HG03159 (cell line): ENCODE data around the gene CD300LB.
"Not testable (repeated sequence)": the region's sequence is repeated elsewhere in the genome, so short reads cannot be mapped to it uniquely, and the experiment has no call there.

Experiments used
- ATAC-seq: cut with Tn5 transposase; IDR thresholded peaks from one replicate; pipeline ENCODE4 v1.9.1; 2021; ENCODE audit warnings: mild to moderate bottlenecking, moderate library complexity; ENCODE audit not compliant: unreplicated experiment

CD300LB gene

GRCh38 chr17:74502861-74503260, 28.4 kb downstream of the CD300LB start:
- ATAC-seq = no peak

DNA sequence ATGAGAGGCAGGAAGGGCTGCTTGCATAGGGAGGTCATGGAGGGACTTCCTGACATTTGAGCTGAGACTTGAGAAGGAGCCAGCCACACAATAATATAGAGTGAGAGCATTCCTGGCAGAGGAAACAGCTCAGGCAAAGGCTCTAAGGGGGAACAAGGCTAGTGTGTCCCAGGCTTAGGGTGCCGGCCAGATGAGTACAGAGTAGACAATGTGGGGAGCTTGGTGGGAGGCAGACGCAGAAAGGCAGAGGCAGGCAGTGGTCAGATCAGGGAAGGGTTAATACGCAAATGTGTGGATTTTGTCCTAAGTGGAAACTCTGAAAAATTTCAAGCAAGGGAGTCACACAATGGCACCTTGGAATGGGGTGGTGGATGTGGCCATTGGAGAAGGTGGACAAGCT, 31.3 kb downstream of the CD300LB start:
- no peak for ATAC-seq

- ATAC-seq = no peak
These were observed 33.8 kb downstream of the CD300LB start for GRCh38 chr17:74497471-74497870.

- ATAC-seq = no peak
These were observed 37.9 kb downstream of the CD300LB start for GRCh38 chr17:74493331-74493833.

DNA sequence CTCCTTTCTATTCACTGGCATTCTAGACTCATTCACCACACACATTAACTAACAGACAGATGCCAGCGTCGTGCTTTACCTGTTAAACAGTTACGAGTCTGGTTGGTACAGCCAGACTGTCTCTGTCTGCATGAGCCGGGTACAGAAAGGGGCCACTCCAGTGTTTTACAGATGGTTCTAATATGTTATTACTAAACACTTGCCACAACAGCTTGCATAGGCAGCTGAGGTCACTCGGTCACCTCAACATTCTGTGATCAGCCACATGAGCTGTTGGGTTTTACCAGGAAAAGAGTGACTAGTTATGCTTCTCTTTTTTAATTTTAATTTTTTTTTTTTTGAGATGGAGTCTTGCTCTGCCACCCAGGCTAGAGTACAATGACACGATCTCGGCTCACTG, 39.6 kb downstream of the CD300LB start:
- ATAC-seq = no peak

DNA sequence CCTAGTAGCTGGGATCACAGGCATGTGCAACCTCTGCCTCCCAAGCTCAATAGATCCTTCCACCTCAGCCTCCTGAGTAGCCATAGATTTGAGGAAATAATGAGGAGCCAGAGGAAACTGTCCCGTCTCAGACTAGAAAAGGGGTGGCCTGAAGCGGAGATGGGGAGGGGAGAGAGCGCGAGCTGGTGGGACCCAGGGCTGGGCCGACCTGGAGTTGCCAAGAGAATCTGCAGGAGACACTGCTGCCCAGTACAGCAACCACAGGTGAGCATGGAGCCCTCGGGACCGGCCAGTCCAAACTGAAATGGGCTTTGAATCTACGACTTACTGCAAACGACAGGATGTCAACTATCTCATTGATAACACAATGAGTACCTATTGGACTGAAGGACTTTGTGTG, 40.6 kb downstream of the CD300LB start:
- no peak for ATAC-seq

- ATAC-seq = not testable (repeated sequence)
These were observed 43.0 kb downstream of the CD300LB start for GRCh38 chr17:74488276-74488675.

GRCh38 chr17:74485841-74486240, 45.4 kb downstream of the CD300LB start:
- ATAC-seq = no peak

- no peak for ATAC-seq
These were observed 46.1 kb downstream of the CD300LB start for GRCh38 chr17:74485022-74485743.

GRCh38 chr17:74484066-74484465, 47.2 kb downstream of the CD300LB start:
- no peak for ATAC-seq

DNA sequence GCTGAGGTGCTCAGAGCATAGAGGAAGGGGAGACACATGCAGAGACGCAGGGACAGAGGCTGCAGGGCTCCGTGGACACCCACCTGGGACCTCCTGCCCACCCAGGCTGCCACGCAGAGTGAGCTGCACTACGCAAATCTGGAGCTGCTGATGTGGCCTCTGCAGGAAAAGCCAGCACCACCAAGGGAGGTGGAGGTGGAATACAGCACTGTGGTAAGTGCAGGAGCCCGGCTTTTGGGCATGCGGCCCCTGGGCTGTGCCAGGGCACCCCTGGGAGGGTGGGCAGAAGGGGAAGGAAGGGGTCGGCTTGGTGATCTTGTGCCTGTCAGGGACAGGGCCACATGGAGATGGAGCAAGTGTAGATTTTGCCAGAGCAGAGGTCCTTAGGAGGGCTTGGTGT, 49.7 kb downstream of the CD300LB start:
- ATAC-seq = no peak

GRCh38 chr17:74480290-74480689, 51.0 kb downstream of the CD300LB start:
- no peak for ATAC-seq

DNA sequence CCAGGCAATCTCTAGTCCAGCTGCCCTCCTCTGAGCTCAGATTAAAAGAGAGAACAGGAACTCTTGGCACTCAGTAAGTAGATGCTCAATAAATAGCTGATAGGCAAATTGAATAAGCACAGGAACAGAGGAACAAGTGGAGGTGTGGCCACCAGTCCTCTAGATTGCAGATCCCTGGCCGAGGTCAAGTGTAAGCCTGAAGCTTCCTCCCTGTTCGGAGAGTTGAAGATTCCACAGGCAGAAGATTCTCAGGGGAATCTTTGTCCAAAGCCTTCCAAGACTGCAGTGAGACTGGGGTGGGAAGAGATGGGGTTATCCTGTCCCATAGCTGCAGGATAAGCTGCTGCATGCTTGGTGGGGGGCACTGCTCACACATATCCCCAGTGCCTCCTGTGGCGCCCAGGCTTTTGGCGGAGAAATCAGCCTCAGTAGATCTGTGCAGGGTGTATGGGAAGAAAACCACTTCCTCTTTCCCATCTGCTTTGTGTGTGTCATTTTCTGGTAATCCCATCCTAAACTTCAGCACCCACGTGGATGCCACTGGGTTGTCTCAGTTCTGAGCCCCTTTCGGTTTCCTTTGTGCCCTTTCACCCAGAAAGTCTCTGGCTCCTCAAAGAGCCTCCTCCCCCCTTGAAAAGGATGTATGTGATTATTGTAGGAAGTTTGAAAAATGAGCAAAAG, 52.7 kb downstream of the CD300LB start:
- ATAC-seq = no peak

DNA sequence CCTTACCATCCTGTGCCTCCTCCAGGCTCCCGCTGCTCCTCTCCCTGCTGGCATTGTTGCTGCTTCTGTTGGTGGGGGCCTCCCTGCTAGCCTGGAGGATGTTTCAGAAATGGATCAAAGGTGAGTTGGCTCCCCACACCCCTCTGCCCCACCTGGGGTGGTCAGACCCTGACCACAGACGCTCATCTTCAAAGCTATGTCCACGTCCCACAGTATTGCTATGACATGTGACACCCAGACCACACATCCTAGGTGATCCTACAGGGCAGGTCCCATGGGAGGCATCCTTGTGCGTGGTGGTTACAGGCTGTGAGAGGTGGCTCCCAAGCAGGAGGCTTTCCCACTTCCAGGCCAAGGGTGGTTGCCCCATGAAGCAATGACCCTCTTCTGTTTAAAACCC, 53.9 kb downstream of the CD300LB start:
- ATAC-seq = no peak

DNA sequence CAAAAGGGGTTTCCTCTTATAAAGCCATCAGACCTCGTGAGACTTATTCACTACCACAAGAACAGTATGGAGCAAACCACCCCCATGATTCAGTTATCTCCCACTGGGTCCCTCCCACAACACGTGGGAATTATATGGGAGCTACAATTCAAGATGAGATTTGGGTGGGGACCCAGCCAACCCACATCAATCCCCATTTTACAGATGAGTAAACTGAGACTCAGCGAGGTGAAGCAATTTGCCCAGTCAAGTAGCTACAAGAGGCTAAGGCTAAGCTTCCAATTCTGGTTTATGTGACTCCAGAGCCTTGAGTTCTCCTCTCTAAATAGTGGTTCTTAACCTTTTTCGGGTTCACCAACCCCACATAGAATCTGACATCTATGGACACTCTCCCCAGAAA, 56.1 kb downstream of the CD300LB start:
- no peak for ATAC-seq

DNA sequence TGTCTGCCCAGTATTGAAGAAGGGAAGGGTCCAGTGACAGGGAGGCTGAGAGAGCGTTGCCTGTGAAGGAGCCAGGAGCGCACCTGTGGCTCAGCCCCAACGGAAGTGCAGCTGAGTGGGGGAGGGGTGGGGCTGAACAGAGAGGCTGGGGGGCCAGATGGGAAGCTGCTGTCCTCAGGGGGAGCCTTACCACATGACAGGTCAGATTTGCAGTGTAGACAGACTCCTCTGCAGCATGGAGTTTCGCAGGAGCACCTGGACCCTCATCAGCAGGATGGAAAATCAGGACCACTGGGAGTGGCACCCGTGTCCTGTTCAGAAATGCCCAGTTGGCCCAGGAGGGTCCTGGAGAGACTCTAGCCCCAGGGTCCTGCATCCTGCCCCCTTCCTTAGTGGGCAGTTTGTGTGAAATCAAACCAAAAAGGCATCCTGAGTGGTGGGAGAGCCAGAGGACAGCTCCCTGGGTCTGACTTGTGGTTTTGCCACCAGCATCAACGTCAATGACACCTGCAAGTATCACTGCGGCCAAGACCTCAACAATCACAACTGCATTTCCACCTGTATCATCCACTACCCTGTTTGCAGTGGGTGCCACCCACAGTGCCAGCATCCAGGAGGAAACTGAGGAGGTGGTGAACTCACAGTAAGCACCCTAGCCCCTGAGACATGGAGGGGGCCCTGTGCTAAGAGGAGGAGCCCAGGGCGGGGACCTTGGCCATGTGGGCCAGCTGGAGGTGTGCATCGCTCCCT, 57.1 kb downstream of the CD300LB start:
- ATAC-seq = no peak

DNA sequence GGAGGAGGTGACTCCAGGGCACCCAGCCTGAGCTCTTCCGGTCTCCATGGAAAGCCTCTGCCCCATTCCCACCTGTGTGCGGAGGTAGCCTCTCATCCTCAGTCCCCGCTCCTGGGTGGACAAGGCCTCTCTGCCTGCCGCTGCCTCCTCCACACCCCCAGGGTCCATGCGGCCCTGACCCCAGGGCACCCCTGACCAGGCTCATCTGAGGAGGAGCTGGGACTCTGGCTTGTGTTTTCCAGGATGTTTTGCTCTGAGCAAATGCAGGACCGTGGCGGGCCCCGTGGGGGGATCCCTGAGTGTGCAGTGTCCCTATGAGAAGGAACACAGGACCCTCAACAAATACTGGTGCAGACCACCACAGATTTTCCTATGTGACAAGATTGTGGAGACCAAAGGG, 58.0 kb downstream of the CD300LB start:
- no peak for ATAC-seq

DNA sequence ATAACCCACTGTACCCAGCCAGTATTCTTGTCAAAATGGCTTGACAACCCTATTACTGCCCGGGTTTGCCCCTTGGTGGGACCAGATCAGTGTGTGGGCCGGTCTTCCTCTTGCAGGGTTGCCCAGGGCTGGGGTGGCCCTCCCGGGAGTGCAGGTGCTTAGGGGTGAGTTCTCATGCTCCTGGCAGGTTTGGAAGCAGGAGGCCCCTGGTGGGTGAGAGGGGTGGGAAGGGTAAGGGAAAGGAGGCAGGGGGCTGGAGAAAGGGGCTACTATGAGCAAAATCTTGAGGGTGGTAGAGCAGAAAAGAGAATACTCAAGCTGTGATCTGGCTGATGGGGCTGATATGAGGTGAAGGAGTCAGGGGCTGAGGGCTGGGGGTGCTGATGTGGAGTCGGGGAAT, 58.4 kb downstream of the CD300LB start:
- no peak for ATAC-seq

DNA sequence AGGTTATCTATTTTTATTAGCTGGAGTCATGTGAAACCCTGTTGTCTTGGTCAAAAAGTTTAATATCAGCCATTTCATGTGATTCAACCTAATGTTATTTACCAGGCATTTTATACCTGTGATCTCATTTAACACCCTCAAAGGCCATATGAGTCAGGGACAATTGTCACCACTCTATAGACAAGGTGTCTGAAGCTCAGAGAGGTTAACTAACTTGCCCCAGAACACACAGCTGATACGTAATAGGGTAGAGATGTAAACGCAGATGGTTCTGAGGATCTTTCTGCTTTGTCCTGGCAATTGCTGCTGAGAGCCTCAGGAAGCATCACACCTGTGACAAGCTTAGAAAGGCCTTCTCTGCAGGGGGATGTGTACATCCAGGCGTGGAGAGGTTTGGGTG, 59.9 kb downstream of the CD300LB start:
- no peak for ATAC-seq
